HEK293 (cell line): ENCODE measurements around the gene TEX2.

Experiments used
- CTCF ChIA-PET: fragments of 350-600 bp; formaldehyde crosslinking; extraction: SDS; loops from one replicate; lab custom pipeline; 2021; ENCODE audit warnings: antibody characterized with exemption; lab: Yijun Ruan, JAX
- POLR2A ChIA-PET: fragments of 300-600 bp; formaldehyde crosslinking; extraction: SDS; loops from one replicate; lab custom pipeline; 2020; ENCODE audit warnings: antibody characterized with exemption, inconsistent platforms; lab: Yijun Ruan, JAX
- H3K27ac ChIP-seq: fragments of 200-500 bp; sonication (Bioruptor generic); 2 replicates; pipeline ENCODE4 v1.5.1; 2014; ENCODE audit warnings: low read depth, low read length, control low read depth, inconsistent platforms; ENCODE audit errors: extremely low read depth
- H3K36me3 ChIP-seq, 2 experiments: fragments of 200-500 bp in 1 of 2; sonication (Bioruptor generic) in 1 of 2; 1 replicate in 1 of 2; 2 replicates in 1 of 2; pipeline ENCODE4 v1.5.1; 2014 to 2017; ENCODE audit warnings: inconsistent platforms in 2 of 2, low read length in 2 of 2; ENCODE audit not compliant: control insufficient read depth in 2 of 2, insufficient read depth in 1 of 2
- H3K4me1 ChIP-seq: fragments of 200-500 bp; sonication (Bioruptor generic); 2 replicates; pipeline ENCODE4 v1.5.1; 2014; ENCODE audit warnings: mild to moderate bottlenecking, low read length, inconsistent platforms; ENCODE audit not compliant: control insufficient read depth, insufficient read depth
- H3K4me3 ChIP-seq: 2 replicates; pipeline ENCODE4 v1.5.1; 2011; ENCODE audit warnings: low read depth, mild to moderate bottlenecking, control low read depth, low read length, moderate library complexity
- H3K9me3 ChIP-seq: fragments of 200-500 bp; sonication (Bioruptor generic); 2 replicates; pipeline ENCODE4 v1.5.1; 2014; ENCODE audit warnings: low read depth, low read length, inconsistent platforms; ENCODE audit not compliant: control insufficient read depth, insufficient read depth
- AEBP2 ChIP-seq: fragments of 450-650 bp; formaldehyde crosslinking; IDR thresholded peaks from 2 replicates; pipeline ENCODE4 v1.5.1; 2016; ENCODE audit warnings: missing biosample characterization, missing genetic modification characterization, borderline replicate concordance
- FEZF1 ChIP-seq: fragments of 450-650 bp; formaldehyde crosslinking; IDR thresholded peaks from 2 replicates; pipeline ENCODE4 v1.5.1; 2016; ENCODE audit warnings: missing biosample characterization, missing genetic modification characterization
- GLIS2 ChIP-seq: fragments of 450-650 bp; formaldehyde crosslinking; IDR thresholded peaks from 2 replicates; pipeline ENCODE4 v1.5.1; 2016; ENCODE audit warnings: missing biosample characterization, missing genetic modification characterization
- PRDM6 ChIP-seq: fragments of 450-650 bp; formaldehyde crosslinking; IDR thresholded peaks from 2 replicates; pipeline ENCODE4 v1.5.1; 2017; ENCODE audit warnings: missing biosample characterization, missing genetic modification characterization
- ZBTB20 ChIP-seq: fragments of 450-650 bp; formaldehyde crosslinking; IDR thresholded peaks from 2 replicates; pipeline ENCODE4 v1.5.1; 2016; ENCODE audit warnings: missing biosample characterization, missing genetic modification characterization
- ZEB2 ChIP-seq: fragments of 450-650 bp; formaldehyde crosslinking; IDR thresholded peaks from 2 replicates; pipeline ENCODE4 v1.5.1; 2016; ENCODE audit warnings: missing biosample characterization, missing genetic modification characterization
- ZFP3 ChIP-seq: fragments of 450-650 bp; formaldehyde crosslinking; IDR thresholded peaks from 2 replicates; pipeline ENCODE4 v1.5.1; 2016; ENCODE audit warnings: low read depth, missing biosample characterization, missing genetic modification characterization
- ZFP41 ChIP-seq: fragments of 450-650 bp; formaldehyde crosslinking; IDR thresholded peaks from 2 replicates; pipeline ENCODE4 v1.5.1; 2016; ENCODE audit warnings: missing biosample characterization, missing genetic modification characterization, borderline replicate concordance
- ZNF148 ChIP-seq: fragments of 450-650 bp; formaldehyde crosslinking; IDR thresholded peaks from 2 replicates; pipeline ENCODE4 v1.5.0; 2017; ENCODE audit warnings: missing biosample characterization, missing genetic modification characterization, borderline replicate concordance
- ZNF223 ChIP-seq: fragments of 450-650 bp; formaldehyde crosslinking; IDR thresholded peaks from 2 replicates; pipeline ENCODE4 v1.5.1; 2016; ENCODE audit warnings: missing biosample characterization, missing genetic modification characterization
- ZNF37A ChIP-seq: fragments of 450-650 bp; IDR thresholded peaks from 2 replicates; pipeline ENCODE4 v1.5.1; 2018; ENCODE audit warnings: missing biosample characterization, missing genetic modification characterization
- ZNF391 ChIP-seq: fragments of 450-650 bp; formaldehyde crosslinking; IDR thresholded peaks from 2 replicates; pipeline ENCODE4 v1.5.1; 2016; ENCODE audit warnings: low read depth, missing biosample characterization, missing genetic modification characterization, borderline replicate concordance
- ZNF518A ChIP-seq: fragments of 450-650 bp; formaldehyde crosslinking; conservative IDR thresholded peaks from 2 replicates; pipeline ENCODE4 v1.5.1; 2016; ENCODE audit warnings: low read depth, missing biosample characterization, missing genetic modification characterization
- ZNF529 ChIP-seq: fragments of 450-650 bp; formaldehyde crosslinking; IDR thresholded peaks from 2 replicates; pipeline ENCODE4 v1.5.1; 2017; ENCODE audit warnings: missing genetic modification characterization, missing biosample characterization; ENCODE audit not compliant: insufficient replicate concordance
- ZNF571 ChIP-seq: fragments of 450-650 bp; formaldehyde crosslinking; IDR thresholded peaks from 2 replicates; pipeline ENCODE4 v1.5.0; 2017; ENCODE audit warnings: missing biosample characterization, missing genetic modification characterization
- ZNF624 ChIP-seq: fragments of 450-650 bp; formaldehyde crosslinking; IDR thresholded peaks from 2 replicates; pipeline ENCODE4 v1.5.1; 2017; ENCODE audit warnings: missing biosample characterization, missing genetic modification characterization
- ZNF664 ChIP-seq: fragments of 450-650 bp; formaldehyde crosslinking; IDR thresholded peaks from 2 replicates; pipeline ENCODE4 v1.5.1; 2016; ENCODE audit warnings: missing biosample characterization, missing genetic modification characterization
- ZNF837 ChIP-seq: fragments of 450-650 bp; formaldehyde crosslinking; IDR thresholded peaks from 2 replicates; pipeline ENCODE4 v1.5.1; 2016; ENCODE audit warnings: missing biosample characterization, missing genetic modification characterization

TEX2 gene

GRCh38 chr17:64190472-64190871, 72.6 kb downstream of the TEX2 start:
- Histone ChIP-seq H3K9me3 (no peaks in the 10 kb centered on the region), H3K27ac (no peak overlapping the region), H3K4me3 (no peak overlapping the region), H3K4me1 (no peaks in the 10 kb centered on the region), H3K36me3 (peaks cover 0 to 17% of the 10 kb centered on the region in 2 experiments; a peak in 2 of 3 replicates)
- CTCF ChIA-PET, result no interaction called here
- TF ChIP-seq ZNF223 (tag by site-specific recombination), result no peak
- no peak for TF ChIP-seq ZNF37A (tag by site-specific recombination)
- TF ChIP-seq ZNF571, result no peak
- no peak for TF ChIP-seq AEBP2 (tag by site-specific recombination)
- TF ChIP-seq PRDM6 (tag by site-specific recombination), result no peak
- POLR2A ChIA-PET, result no interaction called here

- TF ChIP-seq ZFP3 (tag by site-specific recombination), result no peak
- TF ChIP-seq FEZF1 (tag by site-specific recombination), result no peak
- no peak for TF ChIP-seq ZNF664 (tag by site-specific recombination)
- TF ChIP-seq ZNF529 (tag by site-specific recombination), result no peak
- no peak for TF ChIP-seq ZNF391
- TF ChIP-seq ZNF148 (tag by site-specific recombination), result no peak
- no peak for TF ChIP-seq ZNF624 (tag by site-specific recombination)
- TF ChIP-seq ZEB2, result no peak
- TF ChIP-seq ZNF837 (tag by site-specific recombination), result no peak
- TF ChIP-seq ZBTB20 (tag by site-specific recombination), result no peak
- TF ChIP-seq, all 188 proteins: peak for 0
- CTCF ChIA-PET, result no interaction called here
- POLR2A ChIA-PET, result no interaction called here
- Histone ChIP-seq H3K4me3 (no peak overlapping the region), H3K27ac (no peak overlapping the region), H3K36me3 (peaks cover 0 to 14% of the 10 kb centered on the region in 2 experiments; a peak in 2 of 3 replicates), H3K9me3 (no peaks in the 10 kb centered on the region), H3K4me1 (no peaks in the 10 kb centered on the region)
These were observed 75.0 kb downstream of the TEX2 start for GRCh38 chr17:64188088-64188487.

GRCh38 chr17:64187093-64187895, 75.8 kb downstream of the TEX2 start:
- H3K4me3 ChIP-seq, result no peak overlapping the region
- H3K9me3 ChIP-seq, result no peaks in the 10 kb centered on the region
- no peaks in the 10 kb centered on the region for H3K4me1 ChIP-seq
- no peak overlapping the region for H3K27ac ChIP-seq
- POLR2A ChIA-PET, result no interaction called here
- peaks cover 0 to 8% of the 10 kb centered on the region in 2 experiments; a peak in 2 of 3 replicates for H3K36me3 ChIP-seq
- CTCF ChIA-PET, result no interaction called here
- TF ChIP-seq ZNF518A (tag by site-specific recombination), result no peak
- no peak for TF ChIP-seq ZFP41
- 0 out of 2 replicates have a peak, but pooled peaks have one; percentile 17 for TF ChIP-seq GLIS2 (tag by site-specific recombination)
- no peak for TF ChIP-seq AEBP2 (tag by site-specific recombination)
